K562 (cell line): ENCODE data around the gene ANKRD66. TPM values are rescaled to one million over a fixed set of nuclear protein-coding genes. Genes with fewer than 3 reads are reported as not detected.

ENCODE experiments used
- ATAC-seq: fragments of 200-7000 bp; cut with Tn5 transposase; 3 replicates; pipeline ENCODE4 v1.9.1; 2020; ENCODE audit warnings: moderate library complexity
- Bru-seq: library from RNA; stranded (reverse); fragments of 400-500 nt; gene quantifications from one replicate; lab custom pipeline; 2021; lab: Mats Ljungman, UMichigan
- BruChase-seq, 2 experiments: library from RNA; stranded (reverse); fragments of 400-500 nt; gene quantifications; one replicate each; lab custom pipeline; 2021; lab: Mats Ljungman, UMichigan
- BruUV-seq: library from RNA; stranded (reverse); fragments of 400-500 nt; replicated peaks from 2 replicates; lab custom pipeline; 2021; lab: Mats Ljungman, UMichigan
- CTCF ChIA-PET: fragments of 300-600 bp; formaldehyde crosslinking; extraction: SDS; loops from one replicate; lab custom pipeline; 2021; ENCODE audit warnings: low intra/inter-chr PET ratio; lab: Yijun Ruan, JAX
- POLR2A ChIA-PET: fragments of 300-600, 350-650 bp; sonication (Branson Sonifier 250); formaldehyde crosslinking; extraction: SDS; loops from one replicate; lab custom pipeline; 2021; ENCODE audit warnings: antibody characterized with exemption, inconsistent platforms; lab: Yijun Ruan, JAX
- DNase-seq, 4 experiments: peaks; one replicate each; pipeline versions ENCODE4 v3.0.0 to v3.0.0-alpha.2; 2011 to 2018; ENCODE audit warnings: low spot score in 3 of 4, mixed read lengths in 3 of 4; ENCODE audit errors: extremely low read depth in 1 of 4
- FAIRE-seq: peaks from 2 replicates; lab custom pipeline; 2011; peaks lifted over from hg19 to GRCh38; lab: Jason Lieb, UNC
- H2AFZ ChIP-seq: 2 replicates; pipeline ENCODE4 v1.6.0; 2011; ENCODE audit warnings: low read depth, low read length, control low read depth, inconsistent platforms
- H3K27ac ChIP-seq: fragments of 200-600 bp; 3 replicates; pipeline ENCODE4 v1.8.0; 2011; ENCODE audit warnings: low read depth, mild to moderate bottlenecking, control low read depth, inconsistent platforms, low read length, moderate library complexity, mixed read lengths; ENCODE audit errors: extremely low read depth
- H3K27me3 ChIP-seq, 2 experiments: fragments of 300-600 bp in 1 of 2; 2 replicates in 1 of 2; 3 replicates in 1 of 2; pipeline versions ENCODE4 v1.6.0 to v1.8.0; 2011; ENCODE audit warnings: inconsistent platforms in 2 of 2, low read length in 2 of 2, mild to moderate bottlenecking in 1 of 2, mixed read lengths in 1 of 2, moderate library complexity in 1 of 2; ENCODE audit not compliant: control insufficient read depth in 2 of 2, insufficient read depth in 2 of 2
- H3K36me3 ChIP-seq: fragments of 300-600 bp; 3 replicates; pipeline ENCODE4 v1.8.0; 2011; ENCODE audit warnings: mild to moderate bottlenecking, low read length, inconsistent platforms; ENCODE audit not compliant: control insufficient read depth, insufficient read depth
- H3K4me1 ChIP-seq, 2 experiments: fragments of 200-600 bp in 1 of 2; replicated peaks in 1 of 2; 2 replicates in 1 of 2; 3 replicates in 1 of 2; pipeline versions ENCODE4 v1.5.1 to v1.8.0; 2011; ENCODE audit warnings: inconsistent platforms in 2 of 2, low read length in 2 of 2, mild to moderate bottlenecking in 1 of 2, mixed read lengths in 1 of 2, moderate library complexity in 1 of 2; ENCODE audit not compliant: control insufficient read depth in 2 of 2, insufficient read depth in 2 of 2
- H3K4me2 ChIP-seq: 2 replicates; pipeline ENCODE4 v1.6.1; 2011; ENCODE audit warnings: low read length, control low read depth, inconsistent platforms, mixed read lengths; ENCODE audit not compliant: insufficient read depth
- H3K4me3 ChIP-seq: fragments of 200-600 bp; sonication (generic), shearing (Covaris generic); 2 replicates; pipeline ENCODE4 v1.5.1; 2016; ENCODE audit warnings: control low read depth, inconsistent platforms
- H3K79me2 ChIP-seq: fragments of 200-600 bp; 3 replicates; pipeline ENCODE4 v1.8.0; 2011; ENCODE audit warnings: low read length, inconsistent platforms; ENCODE audit not compliant: control insufficient read depth, insufficient read depth
- H3K9ac ChIP-seq, 2 experiments: 2 replicates each; pipeline versions ENCODE4 v1.6.0 to v1.6.1; 2011; ENCODE audit warnings: low read depth in 2 of 2, low read length in 2 of 2, control low read depth in 1 of 2, inconsistent platforms in 1 of 2, mild to moderate bottlenecking in 1 of 2, mixed read lengths in 1 of 2; ENCODE audit not compliant: insufficient read depth in 1 of 2
- H3K9me1 ChIP-seq: one replicate; pipeline ENCODE4 v1.6.0; 2011; ENCODE audit warnings: inconsistent platforms, mild to moderate bottlenecking, low read length, moderate library complexity; ENCODE audit not compliant: control insufficient read depth, insufficient read depth
- H3K9me3 ChIP-seq: replicated peaks from 2 replicates; pipeline ENCODE4 v1.5.1; 2011; ENCODE audit warnings: low read depth, low read length, inconsistent platforms; ENCODE audit not compliant: control insufficient read depth, insufficient read depth
- H4K20me1 ChIP-seq: replicated peaks from 2 replicates; pipeline ENCODE4 v1.6.1; 2011; ENCODE audit warnings: low read length, inconsistent platforms, mixed read lengths; ENCODE audit not compliant: control insufficient read depth, insufficient read depth
- DIDO1 ChIP-seq: fragments of 450-650 bp; IDR thresholded peaks from 2 replicates; pipeline ENCODE4 v1.6.1; 2016; ENCODE audit warnings: low read depth, missing biosample characterization, missing genetic modification characterization
- FIP1L1 ChIP-seq: fragments of 200-400 bp; formaldehyde crosslinking; IDR thresholded peaks from 2 replicates; pipeline ENCODE4 v1.6.1; 2018; ENCODE audit warnings: mild to moderate bottlenecking, low read depth, low read length; ENCODE audit not compliant: poor library complexity, severe bottlenecking
- MEIS2 ChIP-seq: fragments of 450-650 bp; IDR thresholded peaks from 2 replicates; pipeline ENCODE4 v1.6.1; 2014; ENCODE audit warnings: mild to moderate bottlenecking; ENCODE audit not compliant: partially characterized antibody
- MXI1 ChIP-seq: IDR thresholded peaks from 2 replicates; pipeline ENCODE4 v1.6.1; 2011; ENCODE audit warnings: low read depth, mild to moderate bottlenecking, improper control_type of control experiment, low read length
- PHB2 ChIP-seq: fragments of 450-650 bp; IDR thresholded peaks from 2 replicates; pipeline ENCODE4 v1.6.1; 2017; ENCODE audit warnings: low read depth
- SP2 ChIP-seq: IDR thresholded peaks from 2 replicates; pipeline ENCODE4 v1.6.1; 2011; ENCODE audit warnings: mild to moderate bottlenecking, low read depth, low read length, moderate library complexity; ENCODE audit not compliant: poor library complexity, severe bottlenecking; ENCODE audit errors: extremely low read depth
- VEZF1 ChIP-seq: fragments of 200-800 bp; sonication (Bioruptor generic); IDR thresholded peaks from 2 replicates; pipeline ENCODE4 v1.6.1; 2017; ENCODE audit warnings: missing genetic modification characterization, missing compliant biosample characterization
- ZNF217 ChIP-seq: sonication (generic); formaldehyde crosslinking; IDR thresholded peaks from 2 replicates; pipeline ENCODE4 v1.8.0; 2022; ENCODE audit warnings: mild to moderate bottlenecking, missing genetic modification reagents
- ZNF224 ChIP-seq: sonication (generic); formaldehyde crosslinking; IDR thresholded peaks from 2 replicates; pipeline ENCODE4 v1.8.0; 2022; ENCODE audit warnings: mild to moderate bottlenecking, missing genetic modification reagents
- WGBS: fragments of 100-300 bp; shearing (Covaris generic); methylation state at CpG from one replicate; pipeline ENCODE4 v1.1.6; 2016; ENCODE audit warnings: low coverage, mixed read lengths; ENCODE audit not compliant: insufficient coverage; ENCODE audit errors: missing lambda C conversion rate; 5-methylcytosine and 5-hydroxymethylcytosine counted together
- in situ Hi-C: fragments of 300-500 bp; cut with MboI; formaldehyde crosslinking; loops from 4 replicates; pipeline ENCODE4 v1.15.0; 2018; ENCODE audit warnings: inconsistent platforms, mixed read lengths
- intact Hi-C: fragments of 100-400 bp; cut with micrococcal nuclease; formaldehyde crosslinking; loops from 2 replicates; pipeline ENCODE4 v1.14.2; 2022
- long read RNA-seq, 3 experiments: library from polyadenylated mRNA in 2 of 3; library from RNA in 1 of 3; unstranded in 2 of 3; stranded (forward) in 1 of 3; transcript quantifications; one replicate each; pipeline ENCODE4 v2.0.0, GENCODE V29; 2019 to 2022
- polyA minus RNA-seq, 3 experiments: library from RNA; depleted of rRNA, polyadenylated mRNA; stranded (reverse); fragments of >200 nt; gene quantifications; 2 replicates each; pipeline ENCODE4 v1.2.3, GENCODE V29; 2011
- polyA plus RNA-seq, 8 experiments: library from polyadenylated mRNA; depleted of rRNA in 4 of 8; stranded (reverse) in 5 of 8; unstranded in 3 of 8; fragments of >200 nt; fragmentation: Nextera tagmentation in 2 of 8; fragmentation: Illumina TruSeq in 1 of 8; extraction: Ambion mirVana in 2 of 8; extraction: Trizol in 1 of 8; gene quantifications; 2 replicates each; pipeline versions ENCODE4 v1.2.1 to v1.2.3, GENCODE V29; 2011 to 2014; ENCODE audit warnings: inconsistent platforms in 1 of 8, missing spikeins in 1 of 8
- total RNA-seq, 7 experiments: library from RNA; depleted of rRNA in 6 of 7; stranded (reverse); fragments of >200 nt in 6 of 7; fragmentation: Illumina TruSeq in 2 of 7; extraction: Trizol in 2 of 7; gene quantifications; 2 replicates each; pipeline versions ENCODE4 v1.2.1 to v1.2.3, GENCODE V29; 2011 to 2021; ENCODE audit warnings: low replicate concordance in 1 of 7

Gene ANKRD66
- total RNA-seq (2011; cell fraction: chromatin; rRNA removed; ENCODE audit: low replicate concordance) = not detected in 2 replicates
- total RNA-seq (2011; cell fraction: nucleolus; rRNA removed) = not detected in 2 replicates
- not detected in 2 replicates for total RNA-seq (2011; cell fraction: nucleoplasm; rRNA removed)
- total RNA-seq (2014; rRNA removed) (not detected in 2 replicates), total RNA-seq (2014; rRNA removed; fragmentation: Illumina TruSeq; extraction: Trizol) (not detected in 2 replicates), total RNA-seq (2015; rRNA removed; fragmentation: Illumina TruSeq; extraction: Trizol) (not detected in 2 replicates), total RNA-seq (2021) (not detected in 2 replicates), polyA plus RNA-seq (2011; rRNA removed) (not detected in 2 replicates), polyA plus RNA-seq (2014; fragmentation: Illumina TruSeq; extraction: Trizol) (not detected in 2 replicates), polyA plus RNA-seq (2014; fragmentation: Nextera tagmentation; extraction: Ambion mirVana) (not detected), polyA plus RNA-seq (2014; rRNA removed) (not detected in 2 replicates), polyA minus RNA-seq (2011; rRNA and poly(A)+ RNA removed) (not detected in 2 replicates), Bru-seq, nascent RNA (not detected), BruChase-seq, experiment 1, labeled RNA remaining after a 2-hour chase (not detected), BruChase-seq, experiment 2, labeled RNA remaining after a 6-hour chase (not detected)
- polyA plus RNA-seq (2011; cell fraction: cytosol; rRNA removed) = not detected in 2 replicates
- not detected in 2 replicates for polyA plus RNA-seq (2011; cell fraction: nucleus; rRNA removed)
- polyA plus RNA-seq (2012) = not detected in 2 replicates
- not detected in 2 replicates for polyA minus RNA-seq (2011; cell fraction: cytosol; rRNA and poly(A)+ RNA removed)
- polyA minus RNA-seq (2011; cell fraction: nucleus; rRNA and poly(A)+ RNA removed) = not detected in 2 replicates
- long read RNA-seq, experiment 1 = 0 reads
- long read RNA-seq, experiment 2 = 0 reads
- long read RNA-seq, experiment 3 = 0 reads

GRCh38 chr6:46746696-46747095, at the start of gene ANKRD66:
Gene ANKRD66 (plus strand): TSS chr6:46746933. CDS start chr6:46751949, 5,016 bp downstream.
- TF ChIP-seq VEZF1 (CRISPR knock-in tag) (no peak), PHB2 (no peak), FIP1L1 (no peak), MXI1 (no peak), SP2 (no peak), DIDO1 (tag) (no peak), ZNF217 (CRISPR knock-in tag) (no peak), ZNF224 (no peak), MEIS2 (no peak)
- H3K4me3 ChIP-seq = no peak within 1 kb of the TSS
- no peak within 1 kb of the TSS for H3K27ac ChIP-seq
- no peaks in the 10 kb centered on the region for H3K4me1 ChIP-seq
- DNase-seq (no peak), ATAC-seq (no peak), FAIRE-seq (no peak)
- H3K36me3 ChIP-seq = no peaks in the 10 kb centered on the region
- ChIA-PET POLR2A (no interaction called here), CTCF (no interaction called here)
- no peaks in the 10 kb centered on the region for H3K9me1 ChIP-seq
- intact Hi-C loops (no loop called here), in situ Hi-C loops (no loop called here)
- H2AFZ ChIP-seq = no peak within 1 kb of the TSS
- no peak within 1 kb of the TSS for H3K9ac ChIP-seq
- no peaks in the 10 kb centered on the region for H3K9me3 ChIP-seq
- H3K27me3 ChIP-seq = no peaks in the 10 kb centered on the region
- BruUV-seq = no TSS peak
- WGBS = 0% methylated on average over 1 of the region's 1 CpG
- no peaks in the 10 kb centered on the region for H4K20me1 ChIP-seq
- H3K79me2 ChIP-seq = no peaks in the 10 kb centered on the region
- H3K4me2 ChIP-seq = no peak within 1 kb of the TSS
